H1 (cell line): Measurements from ENCODE around the gene CLINT1.

ENCODE experiments used
- BRCA1 ChIP-seq: IDR thresholded peaks from 2 replicates; pipeline ENCODE4 v1.6.1; 2012; ENCODE audit warnings: low read depth, low read length, improper control_type of control experiment
- RAD21 ChIP-seq, 2 experiments: IDR thresholded peaks in 1 of 2; conservative IDR thresholded peaks in 1 of 2; 2 replicates each; pipeline ENCODE4 v1.6.1; 2011; ENCODE audit warnings: low read depth in 2 of 2, low read length in 2 of 2, improper control_type of control experiment in 1 of 2, inconsistent platforms in 1 of 2, mild to moderate bottlenecking in 1 of 2, moderate library complexity in 1 of 2
- TCF12 ChIP-seq: IDR thresholded peaks from 2 replicates; pipeline ENCODE4 v1.6.1; 2011; ENCODE audit warnings: low read depth, mild to moderate bottlenecking, low read length
- ZNF274 ChIP-seq: IDR thresholded peaks from 2 replicates; pipeline ENCODE4 v1.7.0; 2012; ENCODE audit warnings: low read length, borderline replicate concordance; ENCODE audit errors: extremely low read depth
- TF ChIP-seq, protein P1 (sequence below), 3 experiments: IDR thresholded peaks; 1 replicate in 2 of 3; 2 replicates in 1 of 3; pipeline versions ENCODE4 v1.5.1 to v1.6.1; 2011; ENCODE audit warnings: low read length in 3 of 3, mild to moderate bottlenecking in 3 of 3, inconsistent platforms in 2 of 3, low read depth in 1 of 3, moderate library complexity in 1 of 3; ENCODE audit not compliant: insufficient read depth in 1 of 3; ENCODE audit errors: control extremely low read depth in 1 of 3

DNA sequence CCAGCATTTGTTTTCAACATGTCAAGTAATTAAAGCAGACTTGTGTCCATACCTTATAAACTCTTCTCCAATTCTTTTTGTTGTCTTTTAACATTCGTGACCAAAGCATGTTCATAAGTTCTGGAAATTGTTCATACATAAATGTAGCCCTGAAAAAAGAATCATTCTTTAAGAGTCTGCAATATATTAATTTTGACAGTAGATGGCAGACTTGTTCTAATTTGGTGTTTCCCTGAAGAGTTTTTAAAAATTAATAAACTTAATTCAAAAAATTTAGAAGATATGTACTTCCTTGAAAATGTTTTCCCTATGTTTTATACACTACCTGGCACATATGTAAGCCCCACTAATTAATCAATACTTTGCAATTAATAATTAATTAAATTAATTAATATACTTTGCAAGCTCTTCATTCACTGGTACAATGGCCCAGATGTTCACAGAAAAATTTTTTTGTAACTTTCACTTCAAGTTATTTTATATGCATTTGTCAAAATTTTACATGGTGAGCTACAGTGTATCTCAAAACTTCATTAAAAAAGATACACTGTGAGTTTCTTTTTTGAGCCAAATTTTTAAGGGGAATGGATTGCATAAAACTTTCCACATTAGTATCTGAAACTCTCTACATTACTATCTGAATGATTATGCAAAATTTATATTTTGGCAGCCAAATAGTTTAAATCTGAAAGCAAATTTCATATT lies 42.1 kb downstream of the CLINT1 start:
- TF ChIP-seq, protein P1, sequence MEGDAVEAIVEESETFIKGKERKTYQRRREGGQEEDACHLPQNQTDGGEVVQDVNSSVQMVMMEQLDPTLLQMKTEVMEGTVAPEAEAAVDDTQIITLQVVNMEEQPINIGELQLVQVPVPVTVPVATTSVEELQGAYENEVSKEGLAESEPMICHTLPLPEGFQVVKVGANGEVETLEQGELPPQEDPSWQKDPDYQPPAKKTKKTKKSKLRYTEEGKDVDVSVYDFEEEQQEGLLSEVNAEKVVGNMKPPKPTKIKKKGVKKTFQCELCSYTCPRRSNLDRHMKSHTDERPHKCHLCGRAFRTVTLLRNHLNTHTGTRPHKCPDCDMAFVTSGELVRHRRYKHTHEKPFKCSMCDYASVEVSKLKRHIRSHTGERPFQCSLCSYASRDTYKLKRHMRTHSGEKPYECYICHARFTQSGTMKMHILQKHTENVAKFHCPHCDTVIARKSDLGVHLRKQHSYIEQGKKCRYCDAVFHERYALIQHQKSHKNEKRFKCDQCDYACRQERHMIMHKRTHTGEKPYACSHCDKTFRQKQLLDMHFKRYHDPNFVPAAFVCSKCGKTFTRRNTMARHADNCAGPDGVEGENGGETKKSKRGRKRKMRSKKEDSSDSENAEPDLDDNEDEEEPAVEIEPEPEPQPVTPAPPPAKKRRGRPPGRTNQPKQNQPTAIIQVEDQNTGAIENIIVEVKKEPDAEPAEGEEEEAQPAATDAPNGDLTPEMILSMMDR (IDR thresholded peaks at IDR 0.05; ENCODE audit: control extremely low read depth in 1 of 3, insufficient read depth in 1 of 3, low read depth in 1 of 3, low read length in 3 of 3): no peak; a peak in 1 of 4 replicates
- TF ChIP-seq RAD21 (IDR thresholded peaks at IDR 0.05 in 1 of 2, conservative IDR thresholded peaks at IDR 0.05 in 1 of 2; ENCODE audit: low read depth in 2 of 2, low read length in 2 of 2) (peak in 1 of 2 experiments; percentile 40; a peak in 3 of 4 replicates), BRCA1 (no peak), ZNF274 (no peak), TCF12 (no peak)
